Epithelial cell of esophagus (primary cell): Measurements from ENCODE around the gene BDH1.
A peak's percentile ranks its signal among the peaks of the same experiment; 100 is the strongest.

Experiments
- DNase-seq: peaks from one replicate; pipeline ENCODE4 v3.0.0; 2010; ENCODE audit warnings: low read depth
- H3K4me3 ChIP-seq: 2 replicates; pipeline ENCODE4 v1.5.1; 2011; ENCODE audit warnings: mild to moderate bottlenecking, low read length, control low read depth
- TF ChIP-seq, protein P1 (sequence below): IDR thresholded peaks from 2 replicates; pipeline ENCODE4 v1.5.1; 2011; ENCODE audit warnings: low read depth, mild to moderate bottlenecking, low read length, control low read depth, inconsistent platforms; ENCODE audit not compliant: insufficient read depth; ENCODE audit errors: missing control alignments

The BDH1 gene

DNA sequence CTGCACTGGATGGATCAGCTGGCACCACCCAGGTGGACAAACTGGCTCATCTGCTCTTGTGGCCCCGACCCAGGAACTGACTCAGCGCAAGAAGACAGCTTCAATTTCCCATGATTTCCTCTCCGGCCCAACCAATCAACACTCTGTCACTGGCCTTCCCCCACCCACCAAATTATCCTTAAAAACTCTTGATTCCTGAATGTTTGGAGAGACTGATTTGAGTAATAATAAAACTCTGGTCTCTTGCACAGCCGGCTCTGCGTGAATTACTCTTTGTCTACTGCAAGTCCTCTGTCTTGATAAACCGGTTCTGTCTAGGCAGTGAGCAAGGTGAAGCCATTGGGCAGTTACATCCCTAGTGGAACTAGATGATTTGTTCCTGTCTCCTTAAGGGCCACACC is 16.1 kb downstream of the BDH1 start:
- TF ChIP-seq, protein P1, sequence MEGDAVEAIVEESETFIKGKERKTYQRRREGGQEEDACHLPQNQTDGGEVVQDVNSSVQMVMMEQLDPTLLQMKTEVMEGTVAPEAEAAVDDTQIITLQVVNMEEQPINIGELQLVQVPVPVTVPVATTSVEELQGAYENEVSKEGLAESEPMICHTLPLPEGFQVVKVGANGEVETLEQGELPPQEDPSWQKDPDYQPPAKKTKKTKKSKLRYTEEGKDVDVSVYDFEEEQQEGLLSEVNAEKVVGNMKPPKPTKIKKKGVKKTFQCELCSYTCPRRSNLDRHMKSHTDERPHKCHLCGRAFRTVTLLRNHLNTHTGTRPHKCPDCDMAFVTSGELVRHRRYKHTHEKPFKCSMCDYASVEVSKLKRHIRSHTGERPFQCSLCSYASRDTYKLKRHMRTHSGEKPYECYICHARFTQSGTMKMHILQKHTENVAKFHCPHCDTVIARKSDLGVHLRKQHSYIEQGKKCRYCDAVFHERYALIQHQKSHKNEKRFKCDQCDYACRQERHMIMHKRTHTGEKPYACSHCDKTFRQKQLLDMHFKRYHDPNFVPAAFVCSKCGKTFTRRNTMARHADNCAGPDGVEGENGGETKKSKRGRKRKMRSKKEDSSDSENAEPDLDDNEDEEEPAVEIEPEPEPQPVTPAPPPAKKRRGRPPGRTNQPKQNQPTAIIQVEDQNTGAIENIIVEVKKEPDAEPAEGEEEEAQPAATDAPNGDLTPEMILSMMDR = no peak
- peak; percentile 98 for DNase-seq
- H3K4me3 ChIP-seq = no peak overlapping the region

DNA sequence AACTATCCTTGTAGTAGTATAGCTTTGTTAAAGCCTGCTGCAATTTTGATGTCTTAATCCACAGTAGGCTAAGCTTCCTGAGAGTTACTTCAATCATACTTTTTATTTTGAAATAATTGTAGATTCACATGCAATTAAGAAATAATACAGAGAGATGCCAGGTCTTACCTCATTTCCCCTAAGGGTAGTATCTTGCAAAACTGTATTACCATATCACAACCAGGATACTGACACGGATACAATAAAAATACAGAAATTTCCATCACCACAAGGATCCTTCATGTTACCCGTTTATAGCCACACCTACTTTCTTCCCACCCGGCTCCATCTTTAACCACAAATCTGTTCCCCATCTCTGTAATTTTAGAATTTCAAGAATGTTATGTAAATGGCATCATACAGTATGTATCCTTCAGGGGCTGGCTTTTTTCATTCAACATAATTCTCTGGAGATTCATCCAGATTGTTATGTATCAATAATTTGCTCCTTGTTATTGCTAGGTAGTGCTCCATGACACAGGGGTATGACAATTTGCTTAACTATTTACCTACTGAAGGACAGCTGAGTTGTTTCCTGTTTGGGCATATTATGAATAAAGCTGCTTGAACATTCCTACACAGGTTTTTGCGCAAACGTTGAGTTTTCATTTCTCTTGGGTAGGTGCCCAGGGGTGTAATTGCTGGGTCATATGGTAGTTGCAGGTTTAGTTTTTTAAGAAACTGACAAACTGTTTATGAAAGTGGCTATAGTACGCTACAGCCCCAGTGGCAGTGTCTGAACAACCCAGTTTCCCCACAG is 21.6 kb downstream of the BDH1 start:
- H3K4me3 ChIP-seq = no peak overlapping the region
- TF ChIP-seq, protein P1 = no peak
- DNase-seq = peak; percentile 92

DNA sequence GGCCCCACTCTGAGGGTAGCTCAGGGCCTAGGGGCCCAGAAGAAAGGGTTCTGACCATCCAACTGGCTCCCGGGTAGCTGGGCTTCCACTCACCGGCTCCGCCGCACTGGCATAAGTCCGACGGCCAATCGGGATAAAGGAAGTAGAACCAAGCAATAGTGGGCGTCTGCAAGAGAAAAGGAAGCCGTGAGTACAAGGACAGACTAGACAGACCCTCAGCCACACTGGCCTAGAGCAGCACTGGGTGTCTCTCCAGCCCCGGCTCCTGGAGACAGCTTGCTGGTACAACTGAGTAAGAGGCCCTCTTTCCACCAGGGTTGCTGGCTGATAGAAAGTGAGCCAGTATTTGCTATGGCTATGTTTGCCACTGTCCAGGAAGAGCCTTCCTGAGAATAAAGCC is 22.4 kb downstream of the BDH1 start:
- TF ChIP-seq, protein P1 = no peak
- no peak overlapping the region for H3K4me3 ChIP-seq
- no peak for DNase-seq

DNA sequence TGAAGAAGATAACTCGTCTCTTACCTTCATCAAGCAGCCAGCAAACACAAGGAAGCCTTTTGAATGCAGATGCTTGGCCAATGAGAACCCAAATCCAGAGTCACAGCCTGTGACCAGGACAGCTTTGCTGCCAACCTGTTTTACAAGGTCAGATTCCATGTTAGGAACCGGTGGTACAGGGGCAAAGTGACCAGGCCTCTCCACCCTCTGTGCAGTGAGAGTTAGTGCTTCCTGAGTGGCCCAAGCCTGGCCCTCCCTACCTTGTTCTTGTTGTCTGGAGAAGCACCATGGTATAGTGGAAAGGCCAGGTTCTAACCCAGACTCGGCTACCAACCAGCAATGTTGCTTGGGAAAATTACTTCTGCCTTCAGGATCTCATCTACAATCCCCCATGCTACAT is 23.4 kb downstream of the BDH1 start:
- TF ChIP-seq, protein P1 = no peak
- no peak overlapping the region for H3K4me3 ChIP-seq
- no peak for DNase-seq

DNA sequence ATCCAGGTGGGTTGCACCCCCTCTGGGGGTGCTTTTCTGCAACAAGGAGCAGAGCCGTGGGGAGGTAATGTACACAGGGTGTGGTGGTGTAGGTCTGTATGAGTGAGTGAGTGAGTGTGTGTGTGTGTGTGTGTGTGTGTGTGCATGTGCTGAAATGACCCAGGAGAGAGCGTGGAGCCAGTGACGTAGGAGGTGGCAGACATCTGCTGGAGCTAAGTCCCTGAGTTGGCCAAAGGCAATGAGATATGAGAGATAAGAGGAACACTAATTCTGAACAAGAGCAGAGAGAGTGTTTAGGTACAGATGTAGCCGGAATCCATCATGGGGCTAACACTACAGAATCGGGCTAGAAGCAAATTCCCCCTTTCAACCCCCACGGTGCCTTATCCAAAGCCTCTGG is 27.6 kb downstream of the BDH1 start:
- TF ChIP-seq, protein P1 = no peak
- no peak for DNase-seq
- H3K4me3 ChIP-seq = no peak overlapping the region

- DNase-seq = peak; percentile 33
- H3K4me3 ChIP-seq = no peak overlapping the region
- TF ChIP-seq, protein P1 = no peak
Measured at GRCh38 chr3:197527569-197527968, 28.2 kb downstream of the BDH1 start.

DNA sequence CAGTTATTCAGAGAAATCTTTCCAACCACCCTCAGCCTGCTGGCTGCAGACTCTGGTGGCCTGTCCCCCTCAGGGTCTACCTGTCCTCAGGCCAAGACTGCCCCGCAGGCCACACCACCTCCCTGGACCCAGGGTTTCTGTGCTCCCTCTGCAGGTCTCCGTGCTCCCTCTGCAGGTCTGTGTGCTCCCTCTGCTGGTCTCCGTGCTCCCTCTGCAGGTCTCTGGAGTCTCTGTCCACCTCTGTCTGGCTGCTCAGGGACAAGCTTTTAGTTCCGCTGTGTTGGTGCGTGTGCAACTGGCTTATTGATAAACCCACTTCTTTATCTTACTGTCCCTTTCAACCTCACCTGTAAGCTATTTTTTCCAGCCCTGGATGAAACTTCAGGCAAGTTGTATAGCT is 30.1 kb downstream of the BDH1 start:
- no peak overlapping the region for H3K4me3 ChIP-seq
- peak; percentile 60 for DNase-seq
- TF ChIP-seq, protein P1 = peak; percentile 64
